Activated T-cell treated with anti-CD3 and anti-CD28 coated beads, Interleukin-2, amount 50 U/mL, for 24 hours (primary cell): ENCODE results near the gene PGM2.

Experiments used
- DNase-seq: peaks from one replicate; pipeline ENCODE4 v3.0.0-alpha.2; 2020
- H3K27ac Mint-ChIP-seq: 2 replicates; pipeline ENCODE4 v1.8.0; 2020; ENCODE audit warnings: mild to moderate bottlenecking, mixed read lengths
- H3K27me3 Mint-ChIP-seq: 2 replicates; pipeline ENCODE4 v1.8.0; 2020; ENCODE audit warnings: mixed read lengths
- H3K36me3 Mint-ChIP-seq: 2 replicates; pipeline ENCODE4 v1.8.0; 2020; ENCODE audit warnings: low read depth, mixed read lengths
- H3K4me1 Mint-ChIP-seq: 2 replicates; pipeline ENCODE4 v1.8.0; 2020; ENCODE audit warnings: low read depth, mixed read lengths
- H3K4me3 Mint-ChIP-seq: 2 replicates; pipeline ENCODE4 v1.8.0; 2020; ENCODE audit warnings: mild to moderate bottlenecking, moderate library complexity, mixed read lengths
- H3K9me3 Mint-ChIP-seq: 2 replicates; pipeline ENCODE4 v1.8.0; 2020; ENCODE audit warnings: mixed read lengths

Gene PGM2

DNA sequence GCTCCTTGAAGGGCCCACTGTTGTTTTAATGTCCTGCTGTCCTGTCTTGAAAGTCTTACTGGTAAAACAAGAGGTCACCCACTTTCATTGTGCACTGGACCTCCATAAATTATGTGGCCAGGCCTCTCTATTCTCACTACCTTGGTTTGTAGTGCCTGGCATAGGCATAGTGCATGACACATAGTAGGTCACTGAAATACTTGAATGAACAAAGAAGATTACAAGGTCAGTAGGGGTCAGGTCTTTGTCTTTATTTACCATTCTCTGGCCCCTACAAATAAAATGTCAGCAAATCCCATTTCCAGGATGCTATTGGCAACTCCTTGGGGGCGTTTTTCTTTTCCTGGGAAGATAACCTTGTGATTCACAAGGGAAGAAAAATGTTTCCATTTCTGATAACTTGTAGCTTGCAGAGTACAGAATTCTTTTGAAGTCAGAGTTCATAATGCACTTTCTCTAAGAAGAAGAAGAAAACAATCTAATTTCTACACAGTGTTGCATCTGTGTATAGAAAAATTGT is 1.4 kb downstream of the PGM2 start:
- Mint-ChIP-seq H3K4me3 (peak overlapping the region; percentile 95), H3K36me3 (peaks cover 62% of the 10 kb centered on the region), H3K27me3 (no peaks in the 10 kb centered on the region), H3K27ac (peak overlapping the region; percentile 96), H3K4me1 (peaks cover 42% of the 10 kb centered on the region), H3K9me3 (no peaks in the 10 kb centered on the region)
- DNase-seq: no peak

DNA sequence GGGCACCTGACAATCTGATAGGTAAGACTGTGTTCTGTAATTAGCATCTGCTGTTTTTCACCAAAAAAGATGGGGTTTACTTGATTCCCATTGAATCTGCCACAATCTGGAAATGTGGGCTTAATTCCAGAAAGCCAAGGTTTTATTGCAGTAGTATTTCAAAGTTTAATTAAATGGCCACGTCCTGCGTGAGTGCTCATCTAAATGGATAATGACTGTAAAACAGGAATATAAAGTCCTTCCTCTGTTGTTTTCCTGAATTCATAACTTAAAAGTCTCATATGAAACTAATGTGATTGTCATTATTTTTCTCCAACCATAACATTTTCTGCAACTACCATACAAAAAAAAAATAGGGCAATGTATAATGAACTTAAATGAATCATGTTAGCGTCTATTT is 2.4 kb downstream of the PGM2 start:
- H3K27me3 Mint-ChIP-seq: no peaks in the 10 kb centered on the region
- H3K27ac Mint-ChIP-seq: no peak overlapping the region
- H3K9me3 Mint-ChIP-seq: no peaks in the 10 kb centered on the region
- H3K4me1 Mint-ChIP-seq: peaks cover 42% of the 10 kb centered on the region
- H3K36me3 Mint-ChIP-seq: peaks cover 72% of the 10 kb centered on the region
- peak overlapping the region; percentile 16 for H3K4me3 Mint-ChIP-seq
- DNase-seq: no peak

DNA sequence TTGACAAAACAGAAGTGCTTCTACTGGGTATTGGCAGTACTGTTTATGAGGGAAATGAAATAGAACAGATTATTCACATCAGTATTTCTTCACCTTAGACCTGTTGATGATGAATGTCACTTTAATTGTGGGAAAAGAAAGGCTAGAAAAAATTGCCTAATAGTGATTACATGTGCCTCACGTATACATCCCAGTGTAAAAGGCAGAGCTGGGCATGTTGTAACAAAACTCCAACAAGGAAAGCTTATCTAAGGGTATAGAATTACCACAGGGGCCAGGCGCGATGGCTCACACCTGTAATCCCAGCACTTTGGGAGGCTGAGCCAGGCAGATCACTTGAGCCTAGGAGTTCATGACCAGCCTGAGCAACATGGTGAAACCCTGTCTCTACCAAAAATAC is 4.2 kb downstream of the PGM2 start:
- peaks cover 43% of the 10 kb centered on the region for H3K4me1 Mint-ChIP-seq
- H3K4me3 Mint-ChIP-seq: no peak overlapping the region
- no peaks in the 10 kb centered on the region for H3K27me3 Mint-ChIP-seq
- peaks cover 86% of the 10 kb centered on the region for H3K36me3 Mint-ChIP-seq
- H3K9me3 Mint-ChIP-seq: no peaks in the 10 kb centered on the region
- DNase-seq: no peak
- H3K27ac Mint-ChIP-seq: no peak overlapping the region

DNA sequence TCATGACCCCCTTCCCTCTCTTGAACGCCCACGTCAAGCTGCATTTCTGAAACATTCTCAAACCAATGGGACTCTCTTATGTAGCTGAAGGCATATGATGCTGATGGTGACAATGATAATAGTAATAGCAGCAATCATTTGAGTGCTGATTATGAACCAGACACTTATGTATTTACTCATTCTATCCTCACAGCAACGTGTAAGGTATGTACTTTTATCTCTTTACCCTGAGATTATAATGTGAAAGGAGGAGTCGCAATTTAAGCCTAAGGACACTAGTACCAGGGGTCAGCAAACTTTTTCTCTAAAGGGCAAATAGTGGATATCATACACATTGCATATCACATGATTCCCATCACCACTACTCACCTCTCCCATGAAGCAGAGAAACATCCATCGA is 8.5 kb downstream of the PGM2 start:
- H3K36me3 Mint-ChIP-seq: peaks cover 93% of the 10 kb centered on the region
- DNase-seq: no peak
- peaks cover 44% of the 10 kb centered on the region for H3K4me1 Mint-ChIP-seq
- H3K27ac Mint-ChIP-seq: no peak overlapping the region
- H3K9me3 Mint-ChIP-seq: no peaks in the 10 kb centered on the region
- no peak overlapping the region for H3K4me3 Mint-ChIP-seq
- no peaks in the 10 kb centered on the region for H3K27me3 Mint-ChIP-seq

DNA sequence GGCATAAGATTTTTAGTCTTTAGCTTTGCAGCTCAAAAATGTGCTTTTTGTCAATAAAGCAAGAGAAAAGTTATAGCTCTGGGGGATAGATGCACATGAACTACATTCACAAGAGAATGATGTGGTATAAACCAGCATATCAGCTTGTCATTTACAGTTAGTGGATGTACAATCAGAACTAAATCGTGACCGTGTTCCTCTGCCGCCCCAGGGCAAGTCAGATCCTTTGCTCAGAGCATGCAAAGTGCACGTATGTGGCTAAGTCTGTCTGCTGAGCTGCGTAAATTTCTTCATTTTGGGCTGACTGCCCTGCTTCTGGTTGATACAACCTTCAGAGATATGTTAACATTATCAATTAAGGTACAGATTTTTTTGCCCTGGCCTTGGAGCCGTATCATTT is 9.3 kb downstream of the PGM2 start:
- H3K9me3 Mint-ChIP-seq: no peaks in the 10 kb centered on the region
- H3K36me3 Mint-ChIP-seq: peaks cover 92% of the 10 kb centered on the region
- peaks cover 40% of the 10 kb centered on the region for H3K4me1 Mint-ChIP-seq
- no peaks in the 10 kb centered on the region for H3K27me3 Mint-ChIP-seq
- H3K27ac Mint-ChIP-seq: no peak overlapping the region
- H3K4me3 Mint-ChIP-seq: no peak overlapping the region
- DNase-seq: no peak

DNA sequence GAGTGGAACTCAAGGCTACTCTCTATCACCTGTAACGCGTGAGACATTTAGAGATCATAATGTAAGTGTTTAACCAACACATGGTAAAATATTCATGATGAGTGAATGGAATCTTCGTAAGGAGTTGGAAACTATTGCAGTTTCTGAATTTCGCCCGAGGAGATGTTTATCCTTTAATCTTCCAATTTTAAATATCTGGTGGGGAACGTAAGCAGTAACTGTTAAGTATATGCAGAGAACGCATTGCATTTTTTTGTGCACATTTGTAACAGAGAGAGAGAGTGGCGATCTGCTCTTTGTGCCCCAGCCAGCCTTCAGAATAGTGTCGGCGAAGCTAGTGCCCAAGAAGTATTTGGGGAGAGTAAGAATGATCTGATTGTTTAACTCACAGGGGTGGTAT is 9.8 kb downstream of the PGM2 start:
- Mint-ChIP-seq H3K4me1 (peaks cover 39% of the 10 kb centered on the region), H3K27me3 (no peaks in the 10 kb centered on the region), H3K36me3 (peaks cover 91% of the 10 kb centered on the region), H3K9me3 (no peaks in the 10 kb centered on the region), H3K27ac (no peak overlapping the region), H3K4me3 (no peak overlapping the region)
- no peak for DNase-seq

DNA sequence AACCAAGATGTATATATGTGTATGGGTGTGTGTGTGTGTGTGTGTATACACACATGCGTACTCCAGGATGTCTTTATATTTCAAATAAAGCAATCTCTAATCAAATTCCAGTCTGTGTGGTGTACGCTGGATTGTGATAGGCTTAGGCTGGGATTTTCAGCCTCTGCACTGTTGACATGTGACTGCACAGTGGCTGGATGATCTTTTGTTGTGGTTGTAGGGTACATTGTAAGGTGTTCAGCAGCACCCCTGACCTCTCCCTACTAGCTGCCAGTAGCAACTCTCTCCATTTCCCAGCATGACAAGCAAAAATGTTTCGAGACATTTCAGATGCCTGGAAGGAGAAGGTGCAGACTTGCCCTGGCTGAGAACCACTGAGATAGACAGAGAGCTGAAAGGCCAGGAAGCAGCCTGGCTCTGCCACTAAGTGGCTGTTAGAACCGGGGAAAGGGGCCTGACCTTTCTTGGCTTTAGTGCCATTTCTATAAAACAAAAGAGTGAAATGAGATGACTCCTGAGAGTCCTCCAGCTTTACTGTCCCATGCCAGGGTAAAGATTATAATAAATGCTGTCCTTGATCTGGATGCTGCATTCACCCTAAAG is 10.5 kb downstream of the PGM2 start:
- Mint-ChIP-seq H3K4me3 (no peak overlapping the region), H3K36me3 (peaks cover 91% of the 10 kb centered on the region), H3K4me1 (peaks cover 36% of the 10 kb centered on the region), H3K27ac (peak overlapping the region; percentile 35), H3K27me3 (no peaks in the 10 kb centered on the region), H3K9me3 (no peaks in the 10 kb centered on the region)
- DNase-seq: no peak

DNA sequence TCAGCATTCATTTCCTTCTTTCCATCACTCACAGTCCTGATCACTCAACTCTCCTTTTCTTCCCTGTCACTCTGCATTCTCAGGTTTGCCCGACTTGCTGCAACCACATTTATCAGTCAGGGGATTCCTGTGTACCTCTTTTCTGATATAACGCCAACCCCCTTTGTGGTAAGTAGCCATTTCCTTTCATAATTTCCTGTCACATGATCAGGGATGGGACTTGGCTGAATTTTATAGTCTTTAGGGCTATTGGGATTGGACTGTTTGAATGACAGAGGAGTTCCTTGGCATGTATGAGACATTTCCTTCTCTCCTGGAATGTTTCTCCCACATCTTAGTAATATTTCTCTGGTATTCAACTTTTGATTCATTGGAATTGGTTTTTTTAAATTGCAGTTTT is 11.0 kb downstream of the PGM2 start:
- no peak for DNase-seq
- Mint-ChIP-seq H3K9me3 (no peaks in the 10 kb centered on the region), H3K4me1 (peaks cover 35% of the 10 kb centered on the region), H3K4me3 (no peak overlapping the region), H3K27ac (peak overlapping the region; percentile 35), H3K36me3 (peaks cover 89% of the 10 kb centered on the region), H3K27me3 (no peaks in the 10 kb centered on the region)

DNA sequence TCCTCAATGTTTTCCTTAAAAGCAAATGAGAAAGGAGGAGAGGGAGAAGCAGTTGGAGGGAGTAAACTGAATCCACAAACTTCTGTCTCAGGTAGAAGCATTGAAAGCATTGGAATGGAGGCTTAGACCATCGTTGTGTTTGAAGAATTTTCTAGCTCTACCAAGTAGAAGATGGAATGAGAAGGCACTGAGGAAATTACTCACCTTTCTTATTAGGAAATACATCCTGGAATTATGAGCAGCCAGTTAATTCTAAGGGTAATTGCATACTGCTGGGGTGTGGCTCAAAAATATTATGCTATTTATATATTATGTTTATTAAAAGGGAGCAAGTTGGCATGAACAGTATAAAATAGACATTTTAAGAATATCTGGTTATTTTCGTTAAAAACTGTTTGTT is 12.9 kb downstream of the PGM2 start:
- peaks cover 35% of the 10 kb centered on the region for H3K4me1 Mint-ChIP-seq
- no peak for DNase-seq
- H3K36me3 Mint-ChIP-seq: peaks cover 88% of the 10 kb centered on the region
- H3K4me3 Mint-ChIP-seq: no peak overlapping the region
- H3K9me3 Mint-ChIP-seq: no peaks in the 10 kb centered on the region
- H3K27ac Mint-ChIP-seq: peak overlapping the region; percentile 37
- no peaks in the 10 kb centered on the region for H3K27me3 Mint-ChIP-seq

DNA sequence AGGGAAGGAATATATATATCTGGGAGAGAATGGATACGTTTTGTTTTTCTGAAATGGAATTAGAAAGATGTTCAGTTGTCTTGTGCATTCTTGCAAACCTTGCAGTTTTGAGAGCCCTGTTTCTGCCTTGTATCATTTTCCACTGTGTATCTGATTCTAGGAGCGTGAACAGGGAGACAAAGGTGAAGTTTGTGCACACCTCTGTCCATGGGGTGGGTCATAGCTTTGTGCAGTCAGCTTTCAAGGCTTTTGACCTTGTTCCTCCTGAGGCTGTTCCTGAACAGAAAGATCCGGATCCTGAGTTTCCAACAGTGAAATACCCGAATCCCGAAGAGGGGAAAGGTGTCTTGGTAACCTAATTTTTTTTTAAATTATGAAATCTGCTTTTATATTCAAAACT is 17.7 kb downstream of the PGM2 start:
- no peak for DNase-seq
- H3K27me3 Mint-ChIP-seq: no peaks in the 10 kb centered on the region
- no peaks in the 10 kb centered on the region for H3K4me1 Mint-ChIP-seq
- H3K9me3 Mint-ChIP-seq: no peaks in the 10 kb centered on the region
- H3K4me3 Mint-ChIP-seq: no peak overlapping the region
- H3K27ac Mint-ChIP-seq: no peak overlapping the region
- H3K36me3 Mint-ChIP-seq: peaks cover 87% of the 10 kb centered on the region

DNA sequence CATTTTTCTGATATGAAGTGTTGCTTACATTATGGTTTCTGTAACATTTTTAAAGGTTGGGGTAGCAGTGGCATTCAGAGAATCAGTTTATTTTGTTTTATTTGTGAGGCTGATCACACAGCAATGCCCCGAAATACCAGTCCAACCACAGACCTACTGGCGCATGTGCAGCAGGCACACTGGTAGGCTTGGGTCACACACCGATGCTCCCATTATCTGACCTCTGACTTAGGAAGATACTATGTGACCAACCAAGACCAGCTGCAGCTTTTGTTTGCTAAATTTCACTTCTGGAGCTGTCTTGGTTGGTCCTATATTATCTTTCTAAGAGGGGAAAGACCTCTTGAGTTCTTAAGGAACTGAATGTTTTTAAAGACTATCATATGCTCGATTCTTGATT is 18.7 kb downstream of the PGM2 start:
- H3K27me3 Mint-ChIP-seq: no peaks in the 10 kb centered on the region
- DNase-seq: no peak
- H3K9me3 Mint-ChIP-seq: no peaks in the 10 kb centered on the region
- no peak overlapping the region for H3K27ac Mint-ChIP-seq
- H3K4me1 Mint-ChIP-seq: no peaks in the 10 kb centered on the region
- H3K4me3 Mint-ChIP-seq: no peak overlapping the region
- H3K36me3 Mint-ChIP-seq: peaks cover 84% of the 10 kb centered on the region

DNA sequence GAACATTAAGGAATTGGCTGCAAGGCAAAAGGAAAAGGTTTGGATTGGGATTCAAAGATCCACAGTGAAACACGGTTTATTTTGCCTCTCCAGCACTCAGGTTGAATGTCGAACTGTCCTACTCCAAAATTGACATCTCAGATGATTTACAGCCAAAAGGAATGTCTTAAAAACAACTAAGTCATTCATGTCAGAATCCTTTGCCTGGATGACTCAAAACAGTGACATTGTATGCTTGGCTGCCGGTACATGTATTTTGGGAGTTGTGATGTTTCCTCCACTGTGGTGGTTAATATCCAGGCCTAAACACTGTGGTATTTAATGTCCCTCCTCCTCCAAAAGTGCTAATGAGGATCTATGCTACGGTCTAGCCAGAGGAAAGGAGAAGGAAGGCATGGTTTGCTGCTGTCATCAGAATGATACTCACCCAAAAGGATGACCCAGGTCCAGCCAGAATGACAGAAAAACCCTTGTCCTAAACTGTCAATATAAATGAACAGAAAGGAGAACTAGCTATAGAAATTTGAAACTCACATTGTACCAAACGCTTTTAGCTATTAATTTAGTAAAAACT is 20.9 kb downstream of the PGM2 start:
- Mint-ChIP-seq H3K27me3 (no peaks in the 10 kb centered on the region), H3K4me1 (no peaks in the 10 kb centered on the region), H3K4me3 (no peak overlapping the region), H3K36me3 (peaks cover 85% of the 10 kb centered on the region), H3K27ac (no peak overlapping the region), H3K9me3 (no peaks in the 10 kb centered on the region)
- no peak for DNase-seq

DNA sequence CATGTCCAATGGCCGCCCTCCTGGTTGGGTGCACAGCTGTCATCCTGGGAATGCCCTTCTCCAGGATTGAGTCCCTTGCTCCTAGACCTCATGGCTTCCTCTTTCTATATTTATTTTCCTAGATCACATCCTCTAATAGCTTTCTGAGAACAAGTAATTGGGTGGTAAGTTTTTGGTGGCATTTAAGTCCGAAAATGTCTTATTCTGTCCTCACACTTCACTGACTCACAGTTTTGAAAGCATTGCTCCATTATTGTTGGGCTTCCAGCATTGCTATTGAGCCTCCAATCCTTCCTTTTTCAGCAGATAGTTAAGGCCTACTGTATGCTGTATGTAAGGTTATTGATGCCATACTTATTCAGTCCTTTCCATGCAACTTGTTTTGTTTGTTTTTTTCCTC is 25.9 kb downstream of the PGM2 start:
- no peak for DNase-seq
- no peaks in the 10 kb centered on the region for H3K27me3 Mint-ChIP-seq
- H3K9me3 Mint-ChIP-seq: no peaks in the 10 kb centered on the region
- no peak overlapping the region for H3K4me3 Mint-ChIP-seq
- H3K36me3 Mint-ChIP-seq: peaks cover 80% of the 10 kb centered on the region
- H3K27ac Mint-ChIP-seq: no peak overlapping the region
- no peaks in the 10 kb centered on the region for H3K4me1 Mint-ChIP-seq

DNA sequence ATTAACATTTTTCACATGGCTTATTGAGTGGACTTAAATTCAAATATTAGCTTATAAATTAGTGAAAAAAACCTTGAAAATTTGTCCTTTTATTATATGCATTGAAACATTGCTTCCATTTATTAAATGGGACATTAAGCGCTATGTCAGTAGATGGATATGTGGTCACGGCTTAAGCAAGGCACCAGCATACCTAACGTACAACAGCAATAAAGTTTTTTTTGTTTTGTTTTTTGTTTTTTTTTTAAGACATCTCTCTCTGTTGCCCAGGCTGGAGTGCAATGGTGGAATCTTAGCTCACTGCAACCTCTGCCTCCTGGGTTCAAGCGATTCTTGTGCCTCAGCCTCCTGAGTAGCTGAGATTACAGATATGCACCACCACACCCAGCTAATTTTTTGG is 31.6 kb downstream of the PGM2 start:
- Mint-ChIP-seq H3K27me3 (no peaks in the 10 kb centered on the region), H3K27ac (no peak overlapping the region), H3K4me1 (no peaks in the 10 kb centered on the region), H3K9me3 (no peaks in the 10 kb centered on the region), H3K36me3 (peaks cover 82% of the 10 kb centered on the region), H3K4me3 (no peak overlapping the region)
- DNase-seq: no peak

DNA sequence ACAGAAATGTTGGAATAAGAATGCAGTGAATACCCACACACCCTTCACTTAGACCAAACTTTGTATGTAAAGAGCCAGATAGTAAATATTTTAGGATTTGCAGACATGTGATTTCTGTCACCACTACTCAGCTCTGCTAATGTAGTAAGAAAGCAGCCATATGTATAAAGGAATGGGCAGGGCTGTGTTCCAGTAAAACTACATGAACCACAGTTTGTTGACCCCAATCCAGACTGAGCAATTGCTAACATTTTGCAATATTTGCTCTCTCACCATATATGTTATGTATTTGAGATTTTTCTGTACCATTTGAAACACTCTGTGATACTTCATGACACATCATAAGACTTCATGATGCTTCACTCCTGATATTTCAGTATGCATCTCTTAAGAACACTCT is 32.4 kb downstream of the PGM2 start:
- no peak for DNase-seq
- H3K9me3 Mint-ChIP-seq: no peaks in the 10 kb centered on the region
- peaks cover 82% of the 10 kb centered on the region for H3K36me3 Mint-ChIP-seq
- H3K4me3 Mint-ChIP-seq: no peak overlapping the region
- H3K27me3 Mint-ChIP-seq: no peaks in the 10 kb centered on the region
- no peak overlapping the region for H3K27ac Mint-ChIP-seq
- H3K4me1 Mint-ChIP-seq: no peaks in the 10 kb centered on the region

DNA sequence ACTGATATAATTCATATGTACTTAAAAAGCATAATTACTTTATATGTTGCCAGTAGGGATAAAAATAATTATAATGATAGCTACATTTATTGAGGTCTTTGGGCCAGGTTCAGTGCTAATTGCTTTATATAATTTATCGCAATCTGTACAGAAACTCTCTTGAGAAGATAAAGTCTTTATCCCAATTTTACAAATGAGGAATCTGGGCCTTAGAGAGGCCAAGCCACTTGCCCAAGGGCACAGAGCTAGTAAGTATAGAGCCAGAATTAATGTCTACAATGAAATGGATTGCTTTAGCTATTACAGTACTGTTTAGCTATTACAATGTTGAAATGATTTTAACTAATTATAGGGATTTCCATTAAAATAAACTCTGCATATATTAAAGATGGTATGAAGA is 33.8 kb downstream of the PGM2 start:
- Mint-ChIP-seq H3K4me3 (no peak overlapping the region), H3K4me1 (no peaks in the 10 kb centered on the region), H3K27ac (no peak overlapping the region), H3K9me3 (no peaks in the 10 kb centered on the region), H3K36me3 (peaks cover 85% of the 10 kb centered on the region), H3K27me3 (no peaks in the 10 kb centered on the region)
- DNase-seq: no peak
